ENCODE measurements around the gene TRIM68. TPM values are rescaled to one million over a fixed set of nuclear protein-coding genes. Genes with fewer than 3 reads are reported as not detected.

TRIM68 gene
- total and polyA plus RNA-seq, 7 donors: 6.0 to 15.0 (median 11.6) TPM

DNA sequence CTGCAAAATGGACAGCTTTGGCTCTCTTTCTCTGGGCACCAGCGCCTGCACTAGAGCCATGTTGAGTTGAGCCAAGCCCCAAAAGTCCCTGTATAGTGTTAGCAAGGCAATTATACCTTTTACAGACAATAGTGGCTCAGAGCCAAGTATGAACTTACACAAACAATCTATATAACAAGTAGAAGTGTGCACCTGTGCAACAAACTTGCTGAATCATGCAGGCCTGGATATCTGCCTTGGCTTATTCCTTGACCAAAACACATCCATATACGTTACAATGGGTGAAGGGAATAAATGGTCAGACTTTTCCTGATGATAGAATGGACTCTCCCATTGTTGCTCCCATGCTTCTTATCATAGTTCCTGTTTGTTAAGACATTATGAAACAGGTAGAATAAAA, 30.3 kb downstream of the TRIM68 start:
- H3K4me1 ChIP-seq: no peaks in the 10 kb centered on the region
- H3K27me3 ChIP-seq: no peaks in the 10 kb centered on the region
- no peaks in the 10 kb centered on the region for H3K9me3 ChIP-seq
- no peak for DNase-seq
- WGBS, 2 donors: 36 to 61% methylated on average over 2 of the region's 2 CpGs
- TF ChIP-seq POLR2AphosphoS5 (IDR thresholded peaks at IDR 0.05) (no peak), EP300 (IDR thresholded peaks at IDR 0.05) (no peak), POLR2A (IDR thresholded peaks at IDR 0.05) (no peak), CTCF (IDR thresholded peaks at IDR 0.05) (no peak)
- H3K27ac ChIP-seq: no peak overlapping the region
- no peak overlapping the region for H3K4me3 ChIP-seq
- intact Hi-C loops (cut with DNase I): no loop called here
- no peaks in the 10 kb centered on the region for H3K36me3 ChIP-seq

GRCh38 chr11:4576880-4577279, 31.2 kb downstream of the TRIM68 start:
- Histone ChIP-seq H3K27ac (no peak overlapping the region), H3K36me3 (no peaks in the 10 kb centered on the region), H3K9me3 (no peaks in the 10 kb centered on the region), H3K27me3 (no peaks in the 10 kb centered on the region), H3K4me3 (no peak overlapping the region), H3K4me1 (no peaks in the 10 kb centered on the region)
- no peak for TF ChIP-seq POLR2AphosphoS5 (IDR thresholded peaks at IDR 0.05)
- no peak for TF ChIP-seq POLR2A (IDR thresholded peaks at IDR 0.05)
- TF ChIP-seq EP300 (IDR thresholded peaks at IDR 0.05): no peak
- no peak for TF ChIP-seq CTCF (IDR thresholded peaks at IDR 0.05)
- intact Hi-C loops (cut with DNase I): no loop called here
- no peak for DNase-seq
- 69 to 75% methylated on average over 3 of the region's 3 CpGs for WGBS, 2 donors

GRCh38 chr11:4569075-4569474, 39.0 kb downstream of the TRIM68 start:
- intact Hi-C loops (cut with DNase I): no loop called here
- WGBS, 2 donors: 90 to 93% methylated on average over 18 of the region's 18 CpGs
- H3K4me3 ChIP-seq: no peak overlapping the region
- H3K27ac ChIP-seq: no peak overlapping the region
- no peaks in the 10 kb centered on the region for H3K27me3 ChIP-seq
- no peaks in the 10 kb centered on the region for H3K36me3 ChIP-seq
- TF ChIP-seq CTCF (IDR thresholded peaks at IDR 0.05) (no peak), EP300 (IDR thresholded peaks at IDR 0.05) (no peak), POLR2AphosphoS5 (IDR thresholded peaks at IDR 0.05) (no peak), POLR2A (IDR thresholded peaks at IDR 0.05) (no peak)
- no peak for DNase-seq
- H3K9me3 ChIP-seq: no peaks in the 10 kb centered on the region
- H3K4me1 ChIP-seq: no peaks in the 10 kb centered on the region

- TF ChIP-seq CTCF (IDR thresholded peaks at IDR 0.05): no peak
- TF ChIP-seq POLR2A (IDR thresholded peaks at IDR 0.05): no peak
- no peak for TF ChIP-seq EP300 (IDR thresholded peaks at IDR 0.05)
- TF ChIP-seq POLR2AphosphoS5 (IDR thresholded peaks at IDR 0.05): no peak
- intact Hi-C loops (cut with DNase I): no loop called here
- no peaks in the 10 kb centered on the region for H3K36me3 ChIP-seq
- 64 to 84% methylated on average over 3 of the region's 3 CpGs for WGBS, 2 donors
- no peaks in the 10 kb centered on the region for H3K4me1 ChIP-seq
- no peak overlapping the region for H3K4me3 ChIP-seq
- no peak for DNase-seq
- no peaks in the 10 kb centered on the region for H3K27me3 ChIP-seq
- H3K27ac ChIP-seq: no peak overlapping the region
- peaks cover 0 to 3% (median 0%) of the 10 kb centered on the region in 4 donors for H3K9me3 ChIP-seq
Observed at GRCh38 chr11:4565371-4565770, 42.7 kb downstream of the TRIM68 start.

DNA sequence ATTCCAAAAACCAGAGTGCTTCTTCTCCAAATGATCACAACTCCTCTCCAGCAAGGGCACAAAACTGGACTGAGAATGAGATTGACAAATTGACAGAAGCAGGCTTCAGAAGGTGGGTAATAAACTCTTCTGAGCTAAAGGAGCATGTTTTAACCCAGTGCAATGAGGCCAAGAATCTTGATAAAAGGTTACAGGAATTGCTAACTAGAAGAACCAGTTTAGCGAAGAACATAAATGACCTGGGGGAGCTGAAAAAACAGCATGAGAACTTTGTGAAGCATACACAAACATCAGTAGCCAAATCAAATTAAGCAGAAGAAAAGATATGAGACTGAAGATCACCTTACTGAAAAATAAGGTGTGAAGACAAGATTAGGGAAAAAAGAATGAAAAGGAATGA, 47.6 kb downstream of the TRIM68 start:
- TF ChIP-seq POLR2AphosphoS5 (IDR thresholded peaks at IDR 0.05) (no peak), EP300 (IDR thresholded peaks at IDR 0.05) (no peak), POLR2A (IDR thresholded peaks at IDR 0.05) (no peak), CTCF (IDR thresholded peaks at IDR 0.05) (no peak)
- intact Hi-C loops (cut with DNase I): no loop called here
- Histone ChIP-seq H3K4me3 (no peak overlapping the region), H3K36me3 (no peaks in the 10 kb centered on the region), H3K4me1 (no peaks in the 10 kb centered on the region), H3K27ac (no peak overlapping the region), H3K27me3 (no peaks in the 10 kb centered on the region), H3K9me3 (peaks cover 0 to 3% (median 0%) of the 10 kb centered on the region in 4 donors)
- no peak for DNase-seq
- WGBS, 2 donors: 31 to 69% methylated on average over 1 of the region's 1 CpG

All from sigmoid colon (tissue), 7 donors.